ENCODE measurements around the gene POLG. TPM values are rescaled to one million over a fixed set of nuclear protein-coding genes. Genes with fewer than 3 reads are reported as not detected.

POLG gene
- total and polyA plus RNA-seq, 2 of the 13 experiments (the other 11 are each of a cell fraction or from before 2014, with no cell fraction given): 26.6 to 35.5 TPM

DNA sequence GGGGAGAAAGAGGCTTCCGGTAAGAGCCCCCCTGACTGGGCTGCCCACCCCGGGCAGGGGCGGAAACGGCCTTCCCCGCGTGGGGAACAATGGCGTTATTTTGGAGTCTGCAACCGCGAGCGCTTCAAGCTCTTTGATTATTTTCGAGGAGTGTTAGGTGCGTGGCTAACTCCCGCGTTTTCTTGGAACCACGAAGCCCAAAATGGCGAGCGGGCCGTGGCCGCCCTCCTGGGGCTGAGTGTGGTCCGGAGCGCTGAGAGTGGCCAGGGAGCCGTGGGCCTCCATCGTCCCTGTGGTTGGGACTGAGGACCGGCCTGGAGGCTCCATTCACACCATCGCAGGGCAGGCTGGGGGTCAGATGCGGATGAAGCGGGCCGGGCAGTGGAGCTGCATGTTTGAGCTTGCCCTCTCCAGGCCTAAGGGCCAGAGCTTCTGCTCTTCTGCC lies 44.6 kb upstream of the POLG start:
- Histone ChIP-seq H3K27me3 (ENCODE audit: control insufficient read depth in 1 of 2, insufficient read depth in 2 of 2, low read length in 2 of 2) (peaks cover 5 to 58% of the 10 kb centered on the region in 2 experiments), H3K4me3 (replicated peaks in 1 of 3; ENCODE audit: insufficient read depth in 1 of 3, low read depth in 2 of 3, low read length in 3 of 3) (no peak overlapping the region)
- no TSS peak for BruUV-seq (replicated peaks)

More for the DNA sequence above, 44.6 kb upstream of the POLG start:
- ATAC-seq (no peak), FAIRE-seq (no peak), DNase-seq (ENCODE audit: low spot score) (no peak)
- TF ChIP-seq ZNF782 (CRISPR knock-in tag; IDR thresholded peaks at IDR 0.05; ENCODE audit: borderline replicate concordance) (no peak), ZNF816 (CRISPR knock-in tag; IDR thresholded peaks at IDR 0.05; ENCODE audit: borderline replicate concordance) (no peak), ZNF121 (CRISPR knock-in tag; IDR thresholded peaks at IDR 0.05) (no peak), ZNF510 (CRISPR knock-in tag; IDR thresholded peaks at IDR 0.05; ENCODE audit: low read depth) (no peak), MTA1 (CRISPR knock-in tag; IDR thresholded peaks at IDR 0.05; ENCODE audit: borderline replicate concordance) (no peak), ZNF709 (CRISPR knock-in tag; IDR thresholded peaks at IDR 0.05) (no peak), ZNF180 (CRISPR knock-in tag; IDR thresholded peaks at IDR 0.05; ENCODE audit: borderline replicate concordance, low read depth) (no peak), NFATC3 (CRISPR knock-in tag; IDR thresholded peaks at IDR 0.05) (no peak), SSRP1 (CRISPR knock-in tag; IDR thresholded peaks at IDR 0.05) (no peak), SOX6 (IDR thresholded peaks at IDR 0.05) (no peak), SOX6 (CRISPR knock-in tag; IDR thresholded peaks at IDR 0.05) (no peak), HOXA9 (CRISPR knock-in tag; IDR thresholded peaks at IDR 0.05; ENCODE audit: borderline replicate concordance) (no peak)
- TF ChIP-seq, protein P1, sequence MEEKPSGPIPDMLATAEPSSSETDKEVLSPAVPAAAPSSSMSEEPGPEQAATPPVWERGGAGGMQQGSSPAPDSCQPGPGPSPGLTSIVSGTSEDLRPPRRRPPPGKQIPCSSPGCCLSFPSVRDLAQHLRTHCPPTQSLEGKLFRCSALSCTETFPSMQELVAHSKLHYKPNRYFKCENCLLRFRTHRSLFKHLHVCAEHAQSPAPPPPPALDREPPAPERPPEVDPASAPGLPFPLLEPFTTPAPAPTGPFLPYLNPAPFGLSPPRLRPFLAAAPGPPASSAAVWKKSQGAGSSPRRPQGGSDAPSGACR (CRISPR knock-in tag; IDR thresholded peaks at IDR 0.05): no peak
- TF ChIP-seq, protein P2, sequence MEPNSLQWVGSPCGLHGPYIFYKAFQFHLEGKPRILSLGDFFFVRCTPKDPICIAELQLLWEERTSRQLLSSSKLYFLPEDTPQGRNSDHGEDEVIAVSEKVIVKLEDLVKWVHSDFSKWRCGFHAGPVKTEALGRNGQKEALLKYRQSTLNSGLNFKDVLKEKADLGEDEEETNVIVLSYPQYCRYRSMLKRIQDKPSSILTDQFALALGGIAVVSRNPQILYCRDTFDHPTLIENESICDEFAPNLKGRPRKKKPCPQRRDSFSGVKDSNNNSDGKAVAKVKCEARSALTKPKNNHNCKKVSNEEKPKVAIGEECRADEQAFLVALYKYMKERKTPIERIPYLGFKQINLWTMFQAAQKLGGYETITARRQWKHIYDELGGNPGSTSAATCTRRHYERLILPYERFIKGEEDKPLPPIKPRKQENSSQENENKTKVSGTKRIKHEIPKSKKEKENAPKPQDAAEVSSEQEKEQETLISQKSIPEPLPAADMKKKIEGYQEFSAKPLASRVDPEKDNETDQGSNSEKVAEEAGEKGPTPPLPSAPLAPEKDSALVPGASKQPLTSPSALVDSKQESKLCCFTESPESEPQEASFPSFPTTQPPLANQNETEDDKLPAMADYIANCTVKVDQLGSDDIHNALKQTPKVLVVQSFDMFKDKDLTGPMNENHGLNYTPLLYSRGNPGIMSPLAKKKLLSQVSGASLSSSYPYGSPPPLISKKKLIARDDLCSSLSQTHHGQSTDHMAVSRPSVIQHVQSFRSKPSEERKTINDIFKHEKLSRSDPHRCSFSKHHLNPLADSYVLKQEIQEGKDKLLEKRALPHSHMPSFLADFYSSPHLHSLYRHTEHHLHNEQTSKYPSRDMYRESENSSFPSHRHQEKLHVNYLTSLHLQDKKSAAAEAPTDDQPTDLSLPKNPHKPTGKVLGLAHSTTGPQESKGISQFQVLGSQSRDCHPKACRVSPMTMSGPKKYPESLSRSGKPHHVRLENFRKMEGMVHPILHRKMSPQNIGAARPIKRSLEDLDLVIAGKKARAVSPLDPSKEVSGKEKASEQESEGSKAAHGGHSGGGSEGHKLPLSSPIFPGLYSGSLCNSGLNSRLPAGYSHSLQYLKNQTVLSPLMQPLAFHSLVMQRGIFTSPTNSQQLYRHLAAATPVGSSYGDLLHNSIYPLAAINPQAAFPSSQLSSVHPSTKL (CRISPR knock-in tag; IDR thresholded peaks at IDR 0.05): no peak
- Histone ChIP-seq H3K4me2 (ENCODE audit: low read depth, low read length) (no peak overlapping the region), H3K4me1 (ENCODE audit: insufficient read depth, low read length) (no peaks in the 10 kb centered on the region), H3K9me3 (ENCODE audit: low read length) (no peaks in the 10 kb centered on the region), H3K36me3 (replicated peaks in 1 of 2; ENCODE audit: control insufficient read depth in 1 of 2, insufficient read depth in 2 of 2, low read length in 2 of 2) (no peaks in the 10 kb centered on the region), H2AFZ (ENCODE audit: low read length) (no peak overlapping the region), H3K27ac (ENCODE audit: extremely low read length, insufficient read depth, low read length) (no peak overlapping the region), H3K79me2 (ENCODE audit: insufficient read depth, low read length) (no peaks in the 10 kb centered on the region), H4K20me1 (ENCODE audit: insufficient read depth, low read length) (no peaks in the 10 kb centered on the region), H3K9ac (ENCODE audit: insufficient read depth, low read depth, low read length) (no peak overlapping the region)
- in situ Hi-C loops (cut with HindIII; ENCODE audit: extremely low pct_ligation_motif_present, low pct_unique_long_range_greater_than_20kb) (no loop called here), intact Hi-C loops (cut with micrococcal nuclease; ENCODE audit: unreplicated experiment) (no loop called here)
- POLR2A ChIA-PET: no interaction called here
- WGBS (ENCODE audit: low lambda C conversion rate): 52% methylated on average over 22 of the region's 28 CpGs
- CTCF ChIA-PET (ENCODE audit: low intra/inter-chr PET ratio, low total read pairs): no interaction called here

Measured in HepG2 (cell line).